Lower leg skin (tissue), 3 donors: ENCODE data around the gene OR6S1.

ENCODE experiments used
- CTCF ChIP-seq, 3 donors: fragments of 450-650 bp; IDR thresholded peaks; one replicate each; pipeline ENCODE4 v1.5.1; 2016; ENCODE audit warnings: antibody characterized with exemption in 3 of 3, mild to moderate bottlenecking in 3 of 3, moderate library complexity in 2 of 3
- POLR2A ChIP-seq, 2 donors: fragments of 450-650 bp; IDR thresholded peaks; one replicate each; pipeline ENCODE4 v1.6.1; 2016 to 2017; ENCODE audit warnings: antibody characterized with exemption in 2 of 2, mild to moderate bottlenecking in 1 of 2, moderate library complexity in 1 of 2

DNA sequence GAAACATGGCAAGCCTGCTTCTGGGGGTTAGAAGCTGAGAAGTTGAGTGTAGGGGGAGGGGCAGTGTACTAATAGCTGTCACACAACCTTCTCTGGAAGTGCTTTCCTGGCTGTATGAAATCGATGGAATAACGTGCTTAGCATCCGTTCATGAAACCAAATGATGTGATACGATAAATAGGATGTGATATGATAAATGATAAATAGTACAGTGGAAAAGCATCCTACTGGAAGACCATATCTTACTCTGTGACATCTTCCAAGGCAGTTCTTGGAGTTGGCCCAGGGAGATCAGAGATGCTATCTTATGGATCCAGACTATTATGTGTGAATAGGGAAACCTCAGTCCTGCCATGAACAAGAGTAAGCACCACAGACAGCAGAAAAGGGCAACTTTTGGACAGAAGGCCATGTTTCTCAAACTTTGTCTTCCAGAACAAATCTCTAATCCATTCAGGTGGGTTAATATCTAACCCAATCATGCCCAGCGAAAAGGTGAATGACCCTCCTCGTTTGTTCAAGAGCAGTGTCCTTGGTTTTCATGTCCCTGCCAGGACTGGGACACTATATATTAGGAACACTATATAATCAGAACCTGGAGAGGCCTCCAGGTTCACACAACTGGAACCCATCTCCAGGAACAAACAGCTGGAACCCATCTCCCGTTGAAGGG lies 46.8 kb upstream of the OR6S1 start, which contains the start of gene ANG:
- no peak for TF ChIP-seq CTCF (IDR thresholded peaks at IDR 0.05)
- TF ChIP-seq POLR2A (IDR thresholded peaks at IDR 0.05): no peak
